A172 (cell line): ENCODE data around the gene EPN3. TPM values are rescaled to one million over a fixed set of nuclear protein-coding genes. Genes with fewer than 3 reads are reported as not detected.

Experiments
- DNase-seq: peaks from one replicate; pipeline ENCODE4 v3.0.0-alpha.2; 2015; ENCODE audit warnings: low spot score
- total RNA-seq: library from RNA; depleted of rRNA; stranded (reverse); fragments of >200 nt; shearing (Covaris generic); gene quantifications from 2 replicates; pipeline ENCODE4 v1.2.3, GENCODE V29; 2014

Gene EPN3
- total RNA-seq, 1 experiment from 2014 or later = not detected

DNA sequence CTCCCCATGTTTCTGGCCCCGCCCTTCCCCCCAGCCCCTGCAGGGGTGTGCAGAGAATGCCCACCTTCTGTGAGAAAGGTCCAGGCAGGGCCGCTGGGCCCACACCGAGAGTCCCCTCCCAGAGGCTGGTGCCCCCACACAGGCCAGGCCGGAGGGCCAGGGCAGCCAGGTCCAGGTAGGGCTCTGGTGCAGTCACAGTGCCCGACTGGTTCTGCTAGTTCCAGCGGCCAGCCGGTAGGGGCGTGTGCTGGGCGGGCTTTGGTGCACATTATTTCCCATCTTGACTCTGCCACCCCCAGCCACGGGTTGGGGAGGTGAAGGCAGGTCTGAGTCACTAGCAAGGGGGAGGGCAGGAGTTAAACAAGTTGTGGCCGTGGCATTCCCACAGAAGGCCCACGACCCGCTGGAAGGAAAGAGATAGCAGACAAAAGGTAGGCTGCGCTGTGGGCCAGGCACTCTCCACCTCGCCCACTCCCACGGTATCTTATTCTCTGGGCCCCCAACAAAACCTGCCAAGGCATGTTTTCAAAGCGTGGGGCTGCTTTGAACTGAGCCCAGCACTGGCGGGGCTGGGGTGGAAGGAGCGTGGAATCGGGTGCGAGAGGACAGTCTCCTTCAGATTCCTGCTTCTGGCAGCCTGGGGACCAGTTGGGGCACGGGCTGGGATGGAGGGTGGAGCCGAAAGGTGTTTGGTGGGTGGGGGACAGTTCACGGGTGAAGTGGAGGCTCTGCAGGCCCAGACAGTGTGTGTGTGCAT lies 1.9 kb downstream of the EPN3 start:
- no peak for DNase-seq

- DNase-seq = no peak
Measured at GRCh38 chr17:50534979-50535326, 2.4 kb downstream of the EPN3 start.

DNA sequence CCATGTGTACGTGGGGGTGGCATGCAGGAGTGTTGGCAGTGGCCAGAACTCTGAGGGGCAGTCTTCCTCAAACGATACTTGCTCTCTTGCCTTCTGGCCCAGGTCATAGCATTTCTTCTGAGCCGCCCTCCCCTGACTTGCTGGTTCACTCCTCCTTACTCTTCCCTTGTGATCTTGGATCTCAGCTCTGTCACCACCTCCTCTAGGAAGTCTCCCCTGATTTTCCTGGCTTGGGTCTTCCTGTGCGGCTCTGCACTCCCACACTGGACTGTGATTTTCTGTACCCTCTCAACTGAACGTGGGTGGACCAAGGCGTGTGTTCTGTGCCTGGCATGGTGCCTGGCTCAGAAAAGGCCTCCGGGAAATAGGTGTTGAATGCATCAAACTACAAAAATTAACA lies 2.9 kb downstream of the EPN3 start:
- no peak for DNase-seq

DNA sequence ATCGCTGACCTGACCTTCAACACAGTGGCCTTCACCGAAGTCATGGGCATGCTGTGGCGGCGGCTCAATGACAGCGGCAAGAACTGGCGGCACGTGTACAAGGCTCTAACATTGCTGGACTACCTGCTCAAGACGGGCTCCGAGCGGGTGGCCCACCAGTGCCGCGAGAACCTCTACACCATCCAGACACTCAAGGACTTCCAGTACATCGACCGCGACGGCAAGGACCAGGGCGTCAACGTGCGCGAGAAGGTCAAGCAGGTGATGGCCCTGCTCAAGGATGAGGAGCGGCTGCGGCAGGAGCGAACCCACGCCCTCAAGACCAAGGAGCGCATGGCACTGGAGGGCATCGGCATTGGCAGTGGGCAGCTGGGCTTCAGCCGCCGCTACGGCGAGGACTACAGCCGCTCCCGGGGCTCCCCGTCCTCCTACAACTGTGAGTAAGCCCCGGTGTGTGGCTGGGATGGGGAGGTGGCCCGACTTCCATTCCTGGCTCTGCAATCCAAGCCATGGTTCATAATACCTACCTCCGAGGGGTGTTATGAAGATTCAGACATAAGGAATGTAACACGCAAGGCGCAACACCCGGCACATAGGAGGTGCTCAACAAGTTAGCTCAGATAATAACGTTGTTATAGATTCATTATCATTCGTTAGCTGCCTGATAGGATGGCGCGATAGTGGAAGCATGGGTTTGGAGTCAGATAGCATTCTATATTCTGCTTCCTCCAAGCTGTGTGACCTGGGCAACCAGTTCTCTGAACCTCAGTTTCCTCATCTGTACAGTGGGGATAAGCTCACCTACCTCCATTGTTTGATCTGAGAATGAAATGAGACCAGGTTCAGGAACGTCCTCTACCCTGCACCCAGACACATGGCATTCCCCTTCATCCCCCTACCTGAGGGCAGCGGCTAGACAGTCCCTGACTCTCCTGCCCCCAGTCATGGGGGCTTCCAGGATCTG lies 4.4 kb downstream of the EPN3 start:
- DNase-seq = no peak

GRCh38 chr17:50537721-50538548 lies 5.4 kb downstream of the EPN3 start:
- no peak for DNase-seq

DNA sequence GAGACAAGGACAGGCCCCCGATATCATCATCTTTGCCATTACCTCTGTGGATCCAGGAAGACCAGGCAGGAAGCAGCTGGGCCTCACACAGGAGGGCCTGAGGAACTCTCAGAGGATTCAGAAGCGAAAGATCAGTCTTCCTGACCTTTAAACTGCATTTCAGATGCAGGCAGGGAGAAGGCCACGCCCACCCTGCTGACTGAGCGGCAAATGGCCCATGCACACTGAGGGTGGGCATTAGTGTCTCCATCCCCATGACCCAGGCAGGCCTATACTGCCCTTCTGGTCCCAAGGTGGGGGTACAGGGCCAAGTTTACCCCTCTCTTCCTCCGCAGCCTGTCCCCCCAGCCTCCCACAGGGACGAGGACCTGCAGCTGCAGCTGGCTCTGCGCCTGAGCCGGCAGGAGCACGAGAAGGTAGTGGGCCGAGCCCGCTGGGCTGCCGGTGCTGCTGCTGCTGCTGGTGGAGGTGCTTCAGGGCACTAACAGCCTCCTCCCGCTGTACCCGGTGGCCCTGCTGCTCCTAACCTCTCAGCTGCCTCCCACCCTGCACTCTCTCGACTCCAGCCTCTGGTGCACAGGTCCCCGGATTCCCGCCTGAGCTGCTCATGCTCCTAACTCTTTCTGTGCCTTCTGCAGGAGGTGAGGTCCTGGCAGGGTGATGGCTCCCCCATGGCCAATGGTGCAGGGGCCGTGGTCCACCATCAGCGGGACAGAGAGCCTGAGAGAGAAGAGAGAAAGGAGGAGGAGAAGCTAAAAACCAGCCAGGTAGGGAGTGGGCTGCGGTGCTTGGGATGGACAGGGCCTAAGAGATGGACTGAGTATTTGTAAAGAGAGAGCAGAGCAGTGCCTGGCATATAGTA lies 6.2 kb downstream of the EPN3 start:
- no peak for DNase-seq

DNA sequence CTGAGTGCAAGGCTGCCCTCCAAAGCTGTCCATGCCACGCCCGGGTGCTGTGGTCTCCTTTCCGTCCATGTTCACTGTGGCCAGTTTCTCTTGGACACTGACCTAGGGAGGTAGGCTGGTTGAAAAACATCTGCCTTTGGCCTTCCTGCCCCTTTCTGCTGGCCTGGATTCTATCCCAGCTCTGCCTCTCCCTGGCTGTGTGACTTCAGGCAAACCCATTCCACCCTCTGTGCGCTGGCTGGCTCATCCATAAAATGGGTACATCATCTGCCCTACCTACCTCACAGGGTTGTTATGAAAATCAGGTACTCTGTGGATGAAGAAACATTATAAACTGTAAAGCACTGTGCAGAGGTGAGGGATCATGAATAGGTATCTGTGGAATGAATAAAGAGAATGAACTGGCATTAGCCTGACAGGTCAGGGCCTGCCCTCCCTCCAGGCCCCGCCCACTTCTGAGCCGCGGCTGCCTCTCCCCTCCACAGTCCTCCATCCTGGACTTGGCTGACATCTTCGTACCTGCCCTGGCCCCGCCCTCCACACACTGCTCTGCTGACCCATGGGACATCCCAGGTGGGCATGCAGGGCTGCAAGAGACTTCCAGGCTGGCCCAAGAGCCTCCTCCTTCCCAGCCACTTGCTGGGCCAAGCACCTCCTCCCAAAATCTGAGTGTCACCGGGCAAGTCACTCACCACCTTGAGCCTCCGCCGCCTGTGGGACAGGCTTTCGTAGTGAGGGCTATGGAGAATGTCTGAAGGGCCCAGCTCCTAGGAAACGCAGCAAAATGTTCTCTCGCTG lies 7.4 kb downstream of the EPN3 start:
- DNase-seq = no peak

DNA sequence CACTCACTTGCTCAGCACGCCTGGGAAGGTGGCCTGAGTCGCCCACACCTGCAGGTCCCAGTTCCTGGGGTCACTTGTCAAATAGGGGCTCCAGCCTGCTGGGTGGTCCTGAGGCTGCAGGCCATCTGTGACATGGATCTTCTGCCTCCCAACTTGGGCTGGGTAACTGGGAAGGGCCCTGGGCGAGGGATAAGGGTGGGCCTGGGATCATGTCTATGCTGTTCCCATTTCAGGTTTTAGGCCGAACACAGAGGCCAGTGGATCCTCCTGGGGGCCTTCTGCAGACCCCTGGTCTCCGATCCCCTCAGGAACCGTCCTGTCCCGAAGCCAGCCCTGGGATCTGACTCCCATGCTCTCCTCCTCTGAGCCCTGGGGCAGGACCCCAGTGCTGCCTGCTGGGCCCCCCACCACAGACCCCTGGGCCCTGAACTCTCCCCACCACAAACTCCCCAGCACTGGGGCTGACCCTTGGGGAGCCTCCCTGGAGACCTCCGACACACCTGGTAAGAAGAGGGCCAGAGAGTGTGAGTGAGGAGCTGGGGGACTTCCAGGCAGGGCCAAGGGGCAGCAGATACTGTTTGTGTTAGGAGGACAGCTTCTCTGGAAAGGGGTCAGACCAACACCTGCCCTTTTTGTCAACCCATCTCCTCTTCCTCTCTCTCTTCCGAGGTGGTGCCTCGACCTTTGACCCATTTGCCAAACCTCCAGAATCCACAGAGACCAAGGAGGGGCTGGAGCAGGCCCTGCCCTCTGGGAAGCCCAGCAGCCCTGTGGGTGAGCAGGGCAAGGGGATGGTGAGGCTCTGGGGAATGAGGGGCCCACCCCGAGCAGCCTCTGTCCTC lies 8.2 kb downstream of the EPN3 start:
- no peak for DNase-seq

DNA sequence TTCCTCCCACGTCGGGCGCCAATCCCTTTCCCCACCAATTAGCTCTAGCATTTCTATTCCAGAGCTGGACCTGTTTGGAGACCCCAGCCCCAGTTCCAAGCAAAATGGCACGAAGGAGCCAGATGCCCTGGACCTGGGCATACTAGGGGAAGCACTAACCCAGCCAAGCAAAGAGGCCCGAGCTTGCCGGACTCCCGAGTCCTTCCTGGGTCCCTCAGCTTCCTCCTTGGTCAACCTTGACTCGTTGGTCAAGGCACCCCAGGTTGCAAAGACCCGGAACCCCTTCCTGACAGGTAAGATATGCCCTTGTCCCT lies 8.8 kb downstream of the EPN3 start:
- DNase-seq = no peak

DNA sequence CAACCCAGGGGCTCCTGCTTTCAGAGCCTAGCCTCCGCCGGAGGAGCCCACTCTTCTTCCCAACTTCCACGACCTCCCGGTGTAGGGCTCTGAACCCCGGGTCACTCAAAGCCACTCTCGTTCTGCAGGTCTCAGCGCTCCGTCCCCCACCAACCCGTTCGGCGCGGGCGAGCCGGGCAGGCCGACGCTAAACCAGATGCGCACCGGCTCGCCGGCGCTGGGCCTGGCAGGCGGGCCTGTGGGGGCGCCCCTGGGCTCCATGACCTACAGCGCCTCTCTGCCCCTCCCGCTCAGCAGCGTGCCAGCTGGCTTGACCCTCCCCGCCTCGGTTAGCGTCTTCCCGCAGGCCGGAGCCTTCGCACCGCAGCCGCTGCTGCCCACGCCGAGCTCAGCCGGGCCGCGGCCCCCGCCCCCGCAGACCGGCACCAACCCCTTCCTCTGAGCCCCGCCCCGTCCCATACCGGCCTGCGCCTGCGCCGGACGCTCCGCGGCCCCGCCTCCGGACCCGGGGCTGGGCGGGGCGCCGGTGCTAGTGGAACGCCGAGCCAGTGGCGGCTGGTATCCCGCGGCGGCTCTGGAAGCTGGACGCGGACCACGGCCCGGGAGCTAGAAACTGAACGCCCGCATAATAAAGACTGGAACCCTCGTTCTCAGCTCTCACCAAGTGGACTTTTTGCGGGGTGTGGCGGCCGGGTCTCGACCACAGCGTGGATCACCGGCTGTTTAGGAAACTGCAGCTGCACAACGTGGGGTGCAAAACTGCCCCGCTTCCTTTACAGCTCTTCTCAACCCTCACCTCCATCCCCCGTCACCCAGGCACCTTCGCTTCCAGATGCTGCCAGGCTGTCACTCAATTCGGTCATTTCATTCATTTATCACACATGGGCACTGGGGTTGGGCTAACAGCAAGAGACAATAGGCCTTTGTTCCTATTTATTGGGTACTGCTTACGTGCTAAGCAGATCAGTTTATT lies 9.5 kb downstream of the EPN3 start:
- peak; percentile 64 for DNase-seq

DNA sequence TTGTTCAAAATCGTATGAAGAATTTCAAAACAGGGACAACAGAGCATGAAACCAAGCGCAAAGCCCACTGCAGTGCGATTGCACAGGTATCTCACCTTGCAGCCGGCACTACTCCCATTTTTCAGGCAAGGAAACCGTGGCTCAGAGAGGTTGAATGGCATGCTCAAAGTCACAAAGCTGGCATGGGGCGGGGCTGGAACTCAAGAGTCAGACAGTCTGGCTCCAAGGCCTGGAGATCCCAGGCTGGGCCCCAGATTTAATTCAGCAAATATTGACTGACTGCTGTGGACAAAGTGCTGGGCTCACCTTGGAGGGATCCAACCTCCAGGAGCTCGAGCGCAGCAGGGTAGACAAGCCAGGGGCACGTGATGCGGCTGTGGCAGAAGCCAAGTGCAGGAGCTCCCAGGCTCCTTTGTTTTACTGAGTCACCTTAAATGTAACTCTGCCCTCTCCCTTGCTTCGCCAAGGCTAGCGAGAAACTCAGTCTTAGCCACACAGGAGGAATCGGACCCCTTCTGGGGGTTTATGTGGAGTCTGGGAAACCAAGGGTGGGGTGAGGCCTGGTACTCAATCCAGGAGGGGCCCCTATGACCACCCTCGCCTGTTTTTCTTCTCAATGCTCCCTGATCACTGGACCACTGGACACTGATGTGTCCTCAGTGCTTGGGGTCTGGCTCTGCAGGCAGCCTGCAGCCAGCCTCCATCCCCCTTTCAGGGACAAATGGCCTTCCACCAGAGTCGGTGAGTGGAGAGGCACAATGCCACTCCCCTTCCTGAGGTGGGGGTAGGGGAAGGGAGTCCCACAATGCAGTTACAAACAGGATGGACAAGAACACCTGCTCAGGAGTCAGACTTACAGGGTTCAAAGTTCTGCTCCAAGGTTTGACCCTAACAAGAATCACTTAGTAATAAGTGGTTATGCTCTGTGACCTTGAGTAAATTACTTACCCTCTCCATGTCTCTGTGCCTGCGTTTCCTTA lies 10.6 kb downstream of the EPN3 start:
- peak; percentile 27 for DNase-seq

GRCh38 chr17:50544516-50544915 lies 12.0 kb downstream of the EPN3 start:
- no peak for DNase-seq

- no peak for DNase-seq
Measured at GRCh38 chr17:50545311-50545710, 12.8 kb downstream of the EPN3 start.

DNA sequence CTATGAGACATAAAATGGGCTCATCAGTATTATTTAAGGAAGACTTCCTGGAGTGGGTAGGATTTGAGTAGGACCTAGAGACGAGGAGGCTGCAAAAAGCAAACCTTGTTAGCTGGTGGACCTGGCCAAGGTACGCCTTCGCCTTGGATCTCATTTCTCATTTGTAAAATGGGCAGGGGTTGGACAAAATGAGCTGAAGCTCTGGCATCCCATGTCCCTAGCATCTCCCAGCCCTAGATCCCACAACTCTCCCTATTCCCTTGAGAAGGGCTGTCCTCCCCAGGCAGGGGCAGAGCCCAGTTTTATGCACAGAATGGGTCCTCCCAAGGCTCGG lies 14.1 kb downstream of the EPN3 start:
- no peak for DNase-seq

DNA sequence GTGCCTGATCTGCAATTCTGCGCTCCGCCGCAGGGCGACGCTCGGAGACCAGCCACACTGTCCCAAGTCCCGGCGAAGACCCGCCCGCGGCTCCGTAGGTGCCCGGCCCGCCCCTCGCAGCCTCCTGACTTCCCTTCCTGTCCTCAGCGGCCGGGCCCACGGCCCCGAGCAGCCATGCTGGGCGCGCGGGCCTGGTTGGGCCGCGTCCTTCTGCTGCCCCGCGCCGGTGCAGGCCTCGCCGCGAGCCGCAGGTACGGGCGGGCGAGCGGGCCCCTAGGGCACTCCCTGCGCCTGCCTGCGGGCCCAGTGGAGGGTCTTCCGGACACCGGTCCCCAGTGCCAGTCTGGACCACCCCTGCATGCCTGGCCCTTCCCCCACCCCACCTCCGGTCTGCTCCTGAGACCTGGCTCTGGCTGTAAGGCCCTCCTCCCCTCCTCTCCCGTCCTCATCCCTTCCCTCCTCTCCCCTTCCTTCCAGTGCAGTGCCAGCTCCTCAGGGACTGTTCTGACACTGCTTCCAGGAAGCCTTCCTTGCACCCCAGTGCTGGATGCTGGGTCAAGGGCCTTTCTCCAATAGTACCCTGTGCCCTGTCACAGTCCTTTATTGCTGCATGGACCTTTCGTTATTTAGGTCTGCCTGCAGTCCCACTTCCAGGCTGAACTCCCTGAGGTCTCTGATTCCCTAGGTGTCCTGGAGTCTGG lies 14.7 kb downstream of the EPN3 start, which contains the start of gene SPATA20:
Gene SPATA20 (plus strand): TSS at position 140 of the 701 bp plus-strand sequence. CDS start 35 bp downstream, at position 175.
- DNase-seq = peak; percentile 84

DNA sequence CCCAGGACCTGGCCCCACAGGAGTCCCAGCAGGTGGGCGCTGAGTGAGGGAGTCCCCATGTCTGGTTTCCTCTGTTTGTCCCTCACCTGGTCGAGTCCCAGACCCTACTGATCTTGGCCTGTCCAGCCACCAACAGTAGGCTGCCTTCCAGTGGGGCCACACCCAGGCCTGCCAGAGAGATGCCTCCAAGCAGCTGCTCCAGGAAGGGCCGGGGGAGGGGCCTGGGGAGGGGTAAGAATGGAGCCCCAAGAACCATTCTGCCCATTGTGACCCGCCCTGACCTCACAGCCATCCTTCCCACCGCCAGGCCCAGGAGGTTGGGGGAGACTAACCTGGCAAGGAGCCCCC lies 15.2 kb downstream of the EPN3 start:
- DNase-seq = peak; percentile 34

- no peak for DNase-seq
Measured at GRCh38 chr17:50548831-50549230, 16.3 kb downstream of the EPN3 start.
